ENCODE data around the gene DHRSX.

DNA sequence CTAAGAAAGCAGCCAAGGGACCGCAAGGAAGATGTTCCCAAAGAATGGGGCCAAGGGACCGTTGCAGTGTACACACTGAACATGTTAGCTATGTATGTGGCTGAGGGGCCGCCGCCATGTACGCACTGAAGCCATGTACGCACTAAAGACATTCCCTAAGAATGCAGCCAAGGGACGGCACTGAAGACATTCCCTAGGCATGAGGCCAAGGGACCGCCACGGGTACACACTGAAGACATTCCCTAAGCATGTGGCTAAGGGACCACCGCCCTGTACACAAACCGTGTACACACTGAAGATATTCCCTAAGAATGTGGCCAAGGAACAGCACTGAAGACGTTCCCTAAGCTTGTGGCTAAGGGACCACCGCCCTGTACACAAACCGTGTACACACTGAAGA lies 54.0 kb downstream of the DHRSX start:
- TF ChIP-seq POLR2A (IDR thresholded peaks at IDR 0.05; ENCODE audit: low read depth) = no peak
- TF ChIP-seq, protein P1, sequence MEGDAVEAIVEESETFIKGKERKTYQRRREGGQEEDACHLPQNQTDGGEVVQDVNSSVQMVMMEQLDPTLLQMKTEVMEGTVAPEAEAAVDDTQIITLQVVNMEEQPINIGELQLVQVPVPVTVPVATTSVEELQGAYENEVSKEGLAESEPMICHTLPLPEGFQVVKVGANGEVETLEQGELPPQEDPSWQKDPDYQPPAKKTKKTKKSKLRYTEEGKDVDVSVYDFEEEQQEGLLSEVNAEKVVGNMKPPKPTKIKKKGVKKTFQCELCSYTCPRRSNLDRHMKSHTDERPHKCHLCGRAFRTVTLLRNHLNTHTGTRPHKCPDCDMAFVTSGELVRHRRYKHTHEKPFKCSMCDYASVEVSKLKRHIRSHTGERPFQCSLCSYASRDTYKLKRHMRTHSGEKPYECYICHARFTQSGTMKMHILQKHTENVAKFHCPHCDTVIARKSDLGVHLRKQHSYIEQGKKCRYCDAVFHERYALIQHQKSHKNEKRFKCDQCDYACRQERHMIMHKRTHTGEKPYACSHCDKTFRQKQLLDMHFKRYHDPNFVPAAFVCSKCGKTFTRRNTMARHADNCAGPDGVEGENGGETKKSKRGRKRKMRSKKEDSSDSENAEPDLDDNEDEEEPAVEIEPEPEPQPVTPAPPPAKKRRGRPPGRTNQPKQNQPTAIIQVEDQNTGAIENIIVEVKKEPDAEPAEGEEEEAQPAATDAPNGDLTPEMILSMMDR (IDR thresholded peaks at IDR 0.05) = no peak
- no peak for TF ChIP-seq POLR2AphosphoS5 (IDR thresholded peaks at IDR 0.05)

Data from esophagus muscularis mucosa (tissue), 3 donors.